Jurkat, Clone E6-1 (cell line): ENCODE results near the gene SUCLA2. TPM values are rescaled to one million over a fixed set of nuclear protein-coding genes. Genes with fewer than 3 reads are reported as not detected.
"Not testable (repeated sequence)": the region's sequence is repeated elsewhere in the genome, so short reads cannot be mapped to it uniquely, and the experiment has no call there.

ENCODE experiments used
- DNase-seq: peaks from one replicate; pipeline ENCODE4 v3.0.0-alpha.2; 2011; ENCODE audit warnings: low read depth, low spot score
- H3K4me3 ChIP-seq: 2 replicates; pipeline ENCODE4 v1.5.1; 2011; ENCODE audit warnings: mild to moderate bottlenecking, low read length, control low read depth, moderate library complexity
- polyA plus RNA-seq: library from polyadenylated mRNA; unstranded; fragments of >200 nt; gene quantifications from one replicate; pipeline ENCODE4 v1.2.1, GENCODE V29; 2012; ENCODE audit warnings: missing spikeins; ENCODE audit not compliant: insufficient read length, insufficient read depth

SUCLA2 gene
- 65.2 TPM for polyA plus RNA-seq

GRCh38 chr13:48001114-48001881 is at the start of gene SUCLA2:
Gene SUCLA2, minus strand, starts transcription at chr13:48001273. Its CDS starts 4 bp downstream, at chr13:48001269.
- peak; percentile 76 for DNase-seq
- H3K4me3 ChIP-seq = peak within 1 kb of the TSS; percentile 93

- DNase-seq = no peak
- H3K4me3 ChIP-seq = no peak overlapping the region
Observed at GRCh38 chr13:48050550-48050949, 49.5 kb upstream of the SUCLA2 start.

GRCh38 chr13:48043789-48044503 is 42.9 kb upstream of the SUCLA2 start:
- no peak for DNase-seq
- no peak overlapping the region for H3K4me3 ChIP-seq

GRCh38 chr13:48042894-48043293 is 41.8 kb upstream of the SUCLA2 start:
- no peak for DNase-seq
- no peak overlapping the region for H3K4me3 ChIP-seq

GRCh38 chr13:48040896-48041295 is 39.8 kb upstream of the SUCLA2 start:
- H3K4me3 ChIP-seq = no peak overlapping the region
- DNase-seq = no peak

- no peak overlapping the region for H3K4me3 ChIP-seq
- DNase-seq = no peak
Observed at GRCh38 chr13:48040049-48040448, 39.0 kb upstream of the SUCLA2 start.

GRCh38 chr13:48038761-48039160 is 37.7 kb upstream of the SUCLA2 start:
- H3K4me3 ChIP-seq = peak overlapping the region; percentile 60
- DNase-seq = no peak

- peak within 1 kb of the TSS; percentile 60 for H3K4me3 ChIP-seq
- DNase-seq = peak; percentile 98
Observed at GRCh38 chr13:48037346-48038173, 36.5 kb upstream of the SUCLA2 start, which contains the start of gene NUDT15. Gene NUDT15, plus strand, starts transcription at chr13:48037726. Its CDS starts 21 bp downstream, at chr13:48037747.

GRCh38 chr13:48029859-48030258 is 28.8 kb upstream of the SUCLA2 start:
- DNase-seq = no peak
- no peak overlapping the region for H3K4me3 ChIP-seq

GRCh38 chr13:48028066-48028465 is 27.0 kb upstream of the SUCLA2 start:
- DNase-seq = no peak
- H3K4me3 ChIP-seq = no peak overlapping the region

- no peak overlapping the region for H3K4me3 ChIP-seq
Observed at GRCh38 chr13:48019796-48020195, 18.7 kb upstream of the SUCLA2 start.

GRCh38 chr13:48018637-48019036 is 17.6 kb upstream of the SUCLA2 start:
- no peak for DNase-seq
- H3K4me3 ChIP-seq = no peak overlapping the region

More at GRCh38 chr13:48019796-48020195, 18.7 kb upstream of the SUCLA2 start:
- DNase-seq = no peak

- no peak for DNase-seq
- no peak overlapping the region for H3K4me3 ChIP-seq
Observed at GRCh38 chr13:48014359-48014758, 13.3 kb upstream of the SUCLA2 start.

- no peak overlapping the region for H3K4me3 ChIP-seq
- DNase-seq = no peak
Observed at GRCh38 chr13:48012668-48013067, 11.6 kb upstream of the SUCLA2 start.

- DNase-seq = no peak
- no peak overlapping the region for H3K4me3 ChIP-seq
Observed at GRCh38 chr13:48010698-48011097, 9.6 kb upstream of the SUCLA2 start.

- H3K4me3 ChIP-seq = no peak overlapping the region
- no peak for DNase-seq
Observed at GRCh38 chr13:48009284-48009683, 8.2 kb upstream of the SUCLA2 start.

GRCh38 chr13:48006396-48006795 is 5.3 kb upstream of the SUCLA2 start:
- no peak overlapping the region for H3K4me3 ChIP-seq
- DNase-seq = no peak

- no peak overlapping the region for H3K4me3 ChIP-seq
- no peak for DNase-seq
Observed at GRCh38 chr13:48004201-48004600, 3.1 kb upstream of the SUCLA2 start.

- DNase-seq, H3K4me3 ChIP-seq: not testable (repeated sequence)
Observed at GRCh38 chr13:48001999-48002398, 926 bp upstream of the SUCLA2 start.
